Measurements from ENCODE around the gene NIT2. TPM values are rescaled to one million over a fixed set of nuclear protein-coding genes. Genes with fewer than 3 reads are reported as not detected.

The NIT2 gene
- total and polyA plus RNA-seq, 8 donors: 14.2 to 38.6 (median 17.5) TPM

- Histone ChIP-seq H3K27ac (peak overlapping the region in 3 of 4 donors; percentile 82 to 89 (median 89)), H3K4me3 (peak overlapping the region; percentile 84 to 98 (median 94)), H3K4me1 (peaks cover 0 to 26% (median 14%) of the 10 kb centered on the region in 3 donors), H3K36me3 (no peaks in the 10 kb centered on the region), H3K27me3 (no peaks in the 10 kb centered on the region), H3K9me3 (no peaks in the 10 kb centered on the region)
- FAIRE-seq: no peak
- peak in 2 of 4 donors; percentile 4 to 5 for ATAC-seq
- intact Hi-C loops (cut with DNase I): no loop called here
- no peak for DNase-seq
- 0 to 1% methylated on average over 2 of the region's 2 CpGs for WGBS, 2 donors
- no peak for TF ChIP-seq CTCF (IDR thresholded peaks at IDR 0.05)
Observed at GRCh38 chr3:100402256-100402655, 67.7 kb downstream of the NIT2 start.

- Histone ChIP-seq H3K9me3 (no peaks in the 10 kb centered on the region), H3K36me3 (no peaks in the 10 kb centered on the region), H3K4me1 (peaks cover 0 to 21% (median 14%) of the 10 kb centered on the region in 3 donors), H3K4me3 (peak overlapping the region in 3 of 4 donors; percentile 84 to 98 (median 96)), H3K27me3 (no peaks in the 10 kb centered on the region), H3K27ac (no peak overlapping the region)
- WGBS, 2 donors: 15 to 18% methylated on average over 2 of the region's 2 CpGs
- intact Hi-C loops (cut with DNase I): no loop called here
- DNase-seq (no peak), FAIRE-seq (peak; percentile 9), ATAC-seq (no peak)
- TF ChIP-seq CTCF (IDR thresholded peaks at IDR 0.05): no peak
Observed at GRCh38 chr3:100402891-100403290, 68.3 kb downstream of the NIT2 start.

- peak overlapping the region in 3 of 4 donors; percentile 84 to 98 (median 96) for H3K4me3 ChIP-seq
- ATAC-seq (no peak), FAIRE-seq (no peak), DNase-seq (peak in 1 of 6 donors; percentile 19)
- no peaks in the 10 kb centered on the region for H3K27me3 ChIP-seq
- no peak overlapping the region for H3K27ac ChIP-seq
- intact Hi-C loops (cut with DNase I): no loop called here
- H3K9me3 ChIP-seq: no peaks in the 10 kb centered on the region
- TF ChIP-seq CTCF (IDR thresholded peaks at IDR 0.05): no peak
- WGBS, 2 donors: 30 to 51% methylated on average over 5 of the region's 5 CpGs
- H3K36me3 ChIP-seq: no peaks in the 10 kb centered on the region
- peaks cover 0 to 17% (median 11%) of the 10 kb centered on the region in 3 donors for H3K4me1 ChIP-seq
Observed at GRCh38 chr3:100403362-100404249, 69.0 kb downstream of the NIT2 start.

GRCh38 chr3:100404250-100404548 lies 69.6 kb downstream of the NIT2 start:
- no peak overlapping the region for H3K27ac ChIP-seq
- FAIRE-seq (no peak), DNase-seq (no peak), ATAC-seq (no peak)
- peak overlapping the region in 1 of 4 donors; percentile 98 for H3K4me3 ChIP-seq
- WGBS, 2 donors: 97 to 98% methylated on average over 1 of the region's 1 CpG
- H3K9me3 ChIP-seq: no peaks in the 10 kb centered on the region
- no peaks in the 10 kb centered on the region for H3K27me3 ChIP-seq
- H3K4me1 ChIP-seq: peaks cover 0 to 11% (median 5%) of the 10 kb centered on the region in 3 donors
- H3K36me3 ChIP-seq: no peaks in the 10 kb centered on the region
- intact Hi-C loops (cut with DNase I): no loop called here
- no peak for TF ChIP-seq CTCF (IDR thresholded peaks at IDR 0.05)

GRCh38 chr3:100407164-100407563 lies 72.6 kb downstream of the NIT2 start:
- TF ChIP-seq CTCF (IDR thresholded peaks at IDR 0.05): no peak
- Histone ChIP-seq H3K4me1 (peaks cover 0 to 3% (median 0%) of the 10 kb centered on the region in 3 donors), H3K9me3 (no peaks in the 10 kb centered on the region), H3K27ac (no peak overlapping the region), H3K4me3 (no peak overlapping the region), H3K27me3 (no peaks in the 10 kb centered on the region), H3K36me3 (no peaks in the 10 kb centered on the region)
- intact Hi-C loops (cut with DNase I): no loop called here
- DNase-seq: no peak
- WGBS, 2 donors: 72 to 99% methylated on average over 2 of the region's 2 CpGs
- no peak for FAIRE-seq
- ATAC-seq: no peak

Measured in pancreas (tissue), 10 donors.